GM10266 (cell line): ENCODE results near the gene KRT3.

ENCODE experiments used
- DNase-seq: peaks from one replicate; pipeline ENCODE4 v3.0.0; 2012; ENCODE audit errors: extremely low spot score
- TF ChIP-seq, protein P1 (sequence below): IDR thresholded peaks from 2 replicates; pipeline ENCODE4 v1.5.1; 2012; ENCODE audit warnings: mild to moderate bottlenecking, low read depth; ENCODE audit not compliant: control insufficient read depth, insufficient read depth; ENCODE audit errors: missing control alignments

KRT3 gene

GRCh38 chr12:52826611-52827498 is 30.9 kb upstream of the KRT3 start:
- no peak for DNase-seq
- TF ChIP-seq, protein P1, sequence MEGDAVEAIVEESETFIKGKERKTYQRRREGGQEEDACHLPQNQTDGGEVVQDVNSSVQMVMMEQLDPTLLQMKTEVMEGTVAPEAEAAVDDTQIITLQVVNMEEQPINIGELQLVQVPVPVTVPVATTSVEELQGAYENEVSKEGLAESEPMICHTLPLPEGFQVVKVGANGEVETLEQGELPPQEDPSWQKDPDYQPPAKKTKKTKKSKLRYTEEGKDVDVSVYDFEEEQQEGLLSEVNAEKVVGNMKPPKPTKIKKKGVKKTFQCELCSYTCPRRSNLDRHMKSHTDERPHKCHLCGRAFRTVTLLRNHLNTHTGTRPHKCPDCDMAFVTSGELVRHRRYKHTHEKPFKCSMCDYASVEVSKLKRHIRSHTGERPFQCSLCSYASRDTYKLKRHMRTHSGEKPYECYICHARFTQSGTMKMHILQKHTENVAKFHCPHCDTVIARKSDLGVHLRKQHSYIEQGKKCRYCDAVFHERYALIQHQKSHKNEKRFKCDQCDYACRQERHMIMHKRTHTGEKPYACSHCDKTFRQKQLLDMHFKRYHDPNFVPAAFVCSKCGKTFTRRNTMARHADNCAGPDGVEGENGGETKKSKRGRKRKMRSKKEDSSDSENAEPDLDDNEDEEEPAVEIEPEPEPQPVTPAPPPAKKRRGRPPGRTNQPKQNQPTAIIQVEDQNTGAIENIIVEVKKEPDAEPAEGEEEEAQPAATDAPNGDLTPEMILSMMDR: no peak

- DNase-seq: no peak
- TF ChIP-seq, protein P1: no peak
Observed at GRCh38 chr12:52825961-52826360, 30.0 kb upstream of the KRT3 start.

DNA sequence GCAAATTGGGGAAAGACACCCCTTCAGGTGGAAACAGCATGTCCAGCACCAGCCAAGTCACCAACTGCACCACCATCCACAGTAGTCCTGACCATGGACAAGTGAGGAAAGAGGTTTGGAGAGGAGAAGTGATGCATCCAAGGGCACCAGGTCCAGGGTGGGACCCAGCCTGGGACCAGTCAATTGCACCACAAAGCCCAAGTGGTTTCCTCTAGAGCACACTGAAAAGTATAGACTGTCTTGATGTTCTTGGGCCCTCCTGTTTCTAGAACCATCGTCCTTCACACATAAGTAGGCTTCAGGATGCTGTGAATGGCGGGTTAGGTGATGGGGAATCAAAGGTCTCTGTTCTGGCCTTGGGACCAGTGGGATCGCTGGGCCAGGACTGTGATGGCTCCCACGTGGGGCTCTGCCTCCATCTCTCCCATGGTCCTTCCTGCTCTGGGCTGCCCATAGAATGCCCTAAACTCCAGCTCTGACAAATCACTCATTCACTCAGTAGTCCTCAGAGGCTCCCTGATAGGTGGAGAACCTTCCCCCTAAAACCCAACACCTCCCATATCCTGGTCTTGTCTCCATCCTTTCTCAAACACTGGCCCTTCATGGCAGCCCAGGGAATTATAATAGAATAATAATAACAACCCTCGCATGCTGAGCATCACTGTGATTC is 29.0 kb upstream of the KRT3 start:
- no peak for DNase-seq
- TF ChIP-seq, protein P1: no peak

- DNase-seq: no peak
- TF ChIP-seq, protein P1: no peak
Observed at GRCh38 chr12:52823761-52824450, 28.0 kb upstream of the KRT3 start.

GRCh38 chr12:52822771-52823510 is 27.0 kb upstream of the KRT3 start:
- TF ChIP-seq, protein P1: no peak
- DNase-seq: no peak

DNA sequence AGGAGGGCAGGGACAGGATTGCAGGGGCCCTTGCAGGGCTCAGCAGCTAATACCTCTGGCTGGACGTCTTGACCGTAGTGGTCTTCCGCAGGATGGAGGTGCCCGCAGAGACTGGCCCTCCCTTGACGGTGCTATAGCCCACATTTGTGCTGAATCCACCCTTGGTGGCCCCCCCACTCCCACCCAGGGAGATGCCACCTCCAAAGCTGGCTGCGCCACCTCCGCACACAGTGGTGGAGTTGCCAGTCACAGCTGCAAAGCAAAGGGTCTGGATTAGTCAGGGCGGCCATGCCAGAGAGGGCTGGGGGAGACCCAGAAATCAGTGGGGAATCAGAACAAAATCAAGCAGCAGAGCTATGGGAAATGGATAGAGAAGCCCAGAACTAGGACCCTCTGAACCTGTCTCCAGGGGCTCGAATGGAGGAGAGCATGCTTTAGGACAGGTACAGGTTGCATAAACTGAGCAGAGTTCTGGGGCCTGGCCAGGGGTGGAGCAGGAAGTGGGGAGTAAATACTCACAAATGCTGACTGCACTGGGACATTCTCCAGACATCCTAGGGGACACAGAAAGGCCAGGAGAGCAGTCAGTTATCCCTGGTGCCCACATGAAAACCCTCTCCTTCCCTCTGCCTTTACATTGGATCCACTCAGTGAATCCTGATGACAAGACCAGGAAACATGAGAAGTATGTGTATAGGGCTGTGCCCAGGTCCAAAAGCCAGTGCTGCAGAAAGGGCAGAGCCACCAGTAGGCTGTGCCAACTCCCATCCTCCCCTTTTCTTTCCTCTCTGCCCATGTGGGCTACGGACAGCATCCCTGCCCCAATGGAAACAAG is 26.1 kb upstream of the KRT3 start:
- no peak for DNase-seq

More for the DNA sequence above, 26.1 kb upstream of the KRT3 start:
- TF ChIP-seq, protein P1: no peak
